Ishikawa (cell line): ENCODE results near the gene ANKFN1.

Experiments
- CEBPB ChIP-seq: IDR thresholded peaks from 2 replicates; pipeline ENCODE4 v1.6.1; 2012
- CREB1 ChIP-seq: IDR thresholded peaks from 2 replicates; pipeline ENCODE4 v1.6.1; 2012; ENCODE audit warnings: low read depth
- EGR1 ChIP-seq: IDR thresholded peaks from 2 replicates; pipeline ENCODE4 v1.6.1; 2012
- EP300 ChIP-seq: IDR thresholded peaks from 2 replicates; pipeline ENCODE4 v1.6.1; 2012; ENCODE audit warnings: borderline replicate concordance
- FOXM1 ChIP-seq: IDR thresholded peaks from 2 replicates; pipeline ENCODE4 v1.6.1; 2012; ENCODE audit warnings: low read depth, borderline replicate concordance
- NFIC ChIP-seq: IDR thresholded peaks from 2 replicates; pipeline ENCODE4 v1.6.1; 2012
- RAD21 ChIP-seq: IDR thresholded peaks from 2 replicates; pipeline ENCODE4 v1.6.1; 2012; ENCODE audit warnings: low read depth
- TAF1 ChIP-seq: IDR thresholded peaks from 2 replicates; pipeline ENCODE4 v1.6.1; 2012; ENCODE audit warnings: low read depth, mild to moderate bottlenecking
- TCF12 ChIP-seq: IDR thresholded peaks from 2 replicates; pipeline ENCODE4 v1.6.1; 2012; ENCODE audit warnings: low read depth
- TEAD4 ChIP-seq: IDR thresholded peaks from 2 replicates; pipeline ENCODE4 v1.6.1; 2012
- YY1 ChIP-seq: IDR thresholded peaks from 2 replicates; pipeline ENCODE4 v1.6.1; 2012; ENCODE audit warnings: low read depth
- ZBTB7A ChIP-seq: IDR thresholded peaks from 2 replicates; pipeline ENCODE4 v1.6.1; 2012; ENCODE audit warnings: low read depth
- TF ChIP-seq, protein P1 (sequence below): IDR thresholded peaks from 2 replicates; pipeline ENCODE4 v1.6.1; 2012
- TF ChIP-seq, protein P2 (sequence below): IDR thresholded peaks from 2 replicates; pipeline ENCODE4 v1.6.1; 2012
- TF ChIP-seq, protein P3 (sequence below): IDR thresholded peaks from 2 replicates; pipeline ENCODE4 v1.6.1; 2012; ENCODE audit warnings: low read depth, mild to moderate bottlenecking

ANKFN1 gene

DNA sequence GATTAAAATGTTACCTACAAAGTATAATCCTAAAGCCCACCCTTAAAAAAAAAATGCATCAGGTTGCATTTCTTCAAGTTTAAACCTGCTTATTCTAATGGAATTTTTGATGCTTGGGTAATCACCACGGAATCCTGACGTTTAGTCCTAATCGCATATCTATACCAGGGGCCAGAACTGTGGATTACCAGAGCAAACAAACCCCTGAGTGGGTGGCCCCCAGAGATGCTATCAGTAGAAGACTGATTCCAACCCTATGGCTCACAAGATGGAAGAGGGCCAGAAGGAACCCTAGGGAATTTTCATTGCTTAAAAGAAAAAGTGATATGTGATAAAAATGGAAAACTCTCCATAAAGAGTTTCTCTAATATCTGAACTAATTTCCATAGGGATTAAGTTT is 288.0 kb downstream of the ANKFN1 start:
- TF ChIP-seq NFIC, result no peak
- no peak for TF ChIP-seq ZBTB7A
- no peak for TF ChIP-seq EGR1
- no peak for TF ChIP-seq TCF12
- no peak for TF ChIP-seq RAD21
- no peak for TF ChIP-seq FOXM1
- TF ChIP-seq CEBPB, result no peak
- no peak for TF ChIP-seq CREB1
- TF ChIP-seq, protein P1, sequence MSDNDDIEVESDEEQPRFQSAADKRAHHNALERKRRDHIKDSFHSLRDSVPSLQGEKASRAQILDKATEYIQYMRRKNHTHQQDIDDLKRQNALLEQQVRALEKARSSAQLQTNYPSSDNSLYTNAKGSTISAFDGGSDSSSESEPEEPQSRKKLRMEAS, result no peak
- no peak for TF ChIP-seq TEAD4
- no peak for TF ChIP-seq EP300
- no peak for TF ChIP-seq TAF1
- TF ChIP-seq YY1, result no peak
- TF ChIP-seq, protein P2, sequence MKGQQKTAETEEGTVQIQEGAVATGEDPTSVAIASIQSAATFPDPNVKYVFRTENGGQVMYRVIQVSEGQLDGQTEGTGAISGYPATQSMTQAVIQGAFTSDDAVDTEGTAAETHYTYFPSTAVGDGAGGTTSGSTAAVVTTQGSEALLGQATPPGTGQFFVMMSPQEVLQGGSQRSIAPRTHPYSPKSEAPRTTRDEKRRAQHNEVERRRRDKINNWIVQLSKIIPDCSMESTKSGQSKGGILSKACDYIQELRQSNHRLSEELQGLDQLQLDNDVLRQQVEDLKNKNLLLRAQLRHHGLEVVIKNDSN, result no peak

DNA sequence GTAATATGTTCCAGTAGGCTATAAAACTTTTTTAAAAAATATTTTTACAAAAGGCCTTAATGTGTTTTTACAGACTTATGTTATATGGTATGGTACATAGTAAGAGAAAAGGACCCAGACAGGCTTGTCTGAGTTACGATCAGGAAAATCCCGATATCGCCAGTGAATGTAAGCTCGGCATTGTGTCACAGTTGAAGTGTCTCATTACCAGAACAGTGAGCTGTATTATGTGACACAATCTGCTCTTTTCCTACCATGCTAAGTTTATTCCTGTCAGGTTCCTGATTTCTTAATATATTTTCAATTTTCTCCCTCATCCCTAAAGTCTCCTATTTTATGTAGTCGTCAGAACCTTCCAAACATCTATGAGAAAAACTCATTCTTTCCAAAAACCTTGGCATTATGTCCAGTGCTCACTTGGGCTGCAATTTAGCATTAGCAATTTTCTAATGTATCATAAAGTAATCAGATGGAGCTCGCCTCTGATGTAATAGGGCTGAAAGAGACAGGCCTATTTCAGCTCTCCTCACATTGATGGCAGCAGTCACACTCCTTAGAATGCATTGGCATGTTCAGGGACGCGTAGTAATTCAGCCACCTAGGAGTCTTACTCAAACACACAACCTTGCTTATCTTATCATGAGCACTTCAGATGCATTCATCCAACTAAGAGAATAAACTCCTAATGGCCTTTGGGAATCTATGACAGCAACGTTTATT is 292.6 kb downstream of the ANKFN1 start:
- TF ChIP-seq EGR1, result no peak
- TF ChIP-seq, protein P2, result no peak
- TF ChIP-seq CREB1, result no peak
- no peak for TF ChIP-seq TEAD4

DNA sequence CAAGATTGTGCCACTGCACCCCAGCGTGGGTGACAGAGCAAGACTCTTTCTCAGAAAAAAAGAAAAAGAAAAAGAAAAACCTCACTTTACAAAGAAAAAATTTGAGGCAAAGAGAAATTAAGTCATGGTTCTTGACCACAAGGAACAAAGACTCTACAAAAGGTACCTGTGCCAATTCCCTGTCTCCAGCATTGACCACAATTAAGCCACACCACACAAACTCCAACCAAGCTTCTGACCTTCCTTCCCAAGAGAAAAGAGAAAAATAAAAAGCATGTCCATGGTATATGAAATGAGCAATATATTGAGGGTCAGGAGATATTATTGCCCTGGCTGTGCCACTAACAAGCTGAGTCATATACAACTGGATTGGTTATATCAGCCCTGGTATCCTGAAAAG is 293.9 kb downstream of the ANKFN1 start:
- TF ChIP-seq TEAD4 (no peak), CEBPB (no peak), RAD21 (no peak), CREB1 (no peak), FOXM1 (no peak), TCF12 (no peak), NFIC (no peak), YY1 (no peak), EGR1 (no peak), EP300 (no peak), ZBTB7A (no peak), TAF1 (no peak)
- TF ChIP-seq, protein P3, sequence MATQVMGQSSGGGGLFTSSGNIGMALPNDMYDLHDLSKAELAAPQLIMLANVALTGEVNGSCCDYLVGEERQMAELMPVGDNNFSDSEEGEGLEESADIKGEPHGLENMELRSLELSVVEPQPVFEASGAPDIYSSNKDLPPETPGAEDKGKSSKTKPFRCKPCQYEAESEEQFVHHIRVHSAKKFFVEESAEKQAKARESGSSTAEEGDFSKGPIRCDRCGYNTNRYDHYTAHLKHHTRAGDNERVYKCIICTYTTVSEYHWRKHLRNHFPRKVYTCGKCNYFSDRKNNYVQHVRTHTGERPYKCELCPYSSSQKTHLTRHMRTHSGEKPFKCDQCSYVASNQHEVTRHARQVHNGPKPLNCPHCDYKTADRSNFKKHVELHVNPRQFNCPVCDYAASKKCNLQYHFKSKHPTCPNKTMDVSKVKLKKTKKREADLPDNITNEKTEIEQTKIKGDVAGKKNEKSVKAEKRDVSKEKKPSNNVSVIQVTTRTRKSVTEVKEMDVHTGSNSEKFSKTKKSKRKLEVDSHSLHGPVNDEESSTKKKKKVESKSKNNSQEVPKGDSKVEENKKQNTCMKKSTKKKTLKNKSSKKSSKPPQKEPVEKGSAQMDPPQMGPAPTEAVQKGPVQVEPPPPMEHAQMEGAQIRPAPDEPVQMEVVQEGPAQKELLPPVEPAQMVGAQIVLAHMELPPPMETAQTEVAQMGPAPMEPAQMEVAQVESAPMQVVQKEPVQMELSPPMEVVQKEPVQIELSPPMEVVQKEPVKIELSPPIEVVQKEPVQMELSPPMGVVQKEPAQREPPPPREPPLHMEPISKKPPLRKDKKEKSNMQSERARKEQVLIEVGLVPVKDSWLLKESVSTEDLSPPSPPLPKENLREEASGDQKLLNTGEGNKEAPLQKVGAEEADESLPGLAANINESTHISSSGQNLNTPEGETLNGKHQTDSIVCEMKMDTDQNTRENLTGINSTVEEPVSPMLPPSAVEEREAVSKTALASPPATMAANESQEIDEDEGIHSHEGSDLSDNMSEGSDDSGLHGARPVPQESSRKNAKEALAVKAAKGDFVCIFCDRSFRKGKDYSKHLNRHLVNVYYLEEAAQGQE, result no peak
- TF ChIP-seq, protein P1, result no peak
- TF ChIP-seq, protein P2, result no peak

DNA sequence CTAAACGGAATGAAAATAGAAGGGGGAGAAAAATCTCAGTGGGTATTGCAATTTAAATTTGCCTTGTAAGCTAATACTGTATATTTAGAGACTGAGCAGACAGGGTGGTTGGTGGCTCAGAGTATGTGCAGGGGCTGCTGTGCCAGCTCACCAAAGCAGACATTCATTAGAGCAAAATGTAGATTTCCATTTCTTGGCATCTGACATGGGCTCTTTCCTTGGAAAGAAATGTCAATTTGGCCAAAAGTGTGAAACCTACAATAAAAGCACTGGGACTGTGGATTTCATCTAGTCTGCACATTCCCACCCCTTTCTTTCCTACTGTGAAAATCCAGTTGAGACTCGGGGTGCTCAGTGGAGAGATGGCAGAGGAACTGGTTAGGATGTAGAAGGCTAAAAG is 295.1 kb downstream of the ANKFN1 start:
- no peak for TF ChIP-seq CEBPB
- no peak for TF ChIP-seq TEAD4
- no peak for TF ChIP-seq EP300
- no peak for TF ChIP-seq CREB1
- no peak for TF ChIP-seq YY1
- TF ChIP-seq, protein P3, result no peak
- no peak for TF ChIP-seq TCF12
- TF ChIP-seq TAF1, result no peak
- no peak for TF ChIP-seq NFIC
- TF ChIP-seq, protein P2, result no peak
- TF ChIP-seq FOXM1, result no peak
- TF ChIP-seq RAD21, result no peak

DNA sequence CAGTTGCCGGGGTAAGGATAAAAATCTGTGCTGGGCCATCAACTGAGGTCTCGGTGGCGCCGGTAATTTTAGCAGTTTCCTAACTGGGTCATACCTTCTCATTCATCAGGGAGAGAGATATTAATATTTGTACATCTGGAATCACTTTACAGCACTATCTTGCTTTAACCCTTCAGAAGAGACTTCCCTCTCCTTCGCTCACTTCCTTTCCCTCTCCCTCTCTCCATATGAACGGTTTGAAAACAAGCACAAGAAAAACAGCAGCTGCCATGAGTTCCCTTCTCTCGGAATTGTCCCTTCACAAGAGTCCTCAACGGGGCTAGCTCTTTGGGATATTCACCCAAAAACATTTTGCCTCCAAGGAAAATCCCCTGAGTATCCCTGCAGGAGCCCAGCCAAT is 295.9 kb downstream of the ANKFN1 start:
- TF ChIP-seq, protein P1, result no peak
- TF ChIP-seq TEAD4 (no peak), EP300 (no peak), YY1 (no peak), NFIC (no peak)
- TF ChIP-seq, protein P2, result no peak
